ENCODE data around the gene SLCO2A1.

- TF ChIP-seq CTCF (IDR thresholded peaks at IDR 0.05; ENCODE audit: insufficient read depth, low read length, poor library complexity, severe bottlenecking) = no peak
- TF ChIP-seq EZH2phosphoT487 (conservative IDR thresholded peaks at IDR 0.05; ENCODE audit: low read length) = no peak
Measured at GRCh38 chr3:133949438-133949837, 80.3 kb downstream of the SLCO2A1 start.

Measured in SU-DHL-6 (cell line).